ENCODE results near the gene TCEAL7.
"Not testable (repeated sequence)": the region's sequence is repeated elsewhere in the genome, so short reads cannot be mapped to it uniquely, and the experiment has no call there.

The TCEAL7 gene

DNA sequence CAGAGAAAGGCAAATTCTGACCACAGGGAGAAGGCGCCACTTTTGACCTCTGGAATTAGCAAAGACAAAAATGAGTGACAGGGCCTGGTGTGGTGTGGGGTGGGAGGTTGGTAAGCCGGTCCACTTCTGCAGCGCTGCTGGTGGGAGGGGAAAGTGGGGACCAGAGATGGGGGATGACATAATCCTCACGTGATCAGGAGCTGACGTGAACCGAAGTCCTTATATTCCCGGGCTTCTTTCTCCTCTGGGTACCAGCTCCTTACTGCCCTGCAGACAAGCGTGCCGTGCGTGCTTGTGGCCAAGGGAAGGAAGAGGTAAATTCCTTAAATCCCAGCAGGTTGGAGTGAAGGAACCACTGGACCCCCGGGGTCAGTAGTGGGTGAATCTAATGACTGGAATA, at the start of gene TCEAL7:
Gene TCEAL7, plus strand, starts transcription at position 249 of the 400 bp plus-strand sequence. CDS start 1,165 bp downstream, outside the sequence.
- no peak for DNase-seq (ENCODE audit: low read depth in 2 of 2)

GRCh38 chrX:103293118-103293517, 36.9 kb upstream of the TCEAL7 start:
- DNase-seq (ENCODE audit: low read depth in 2 of 2), result no peak

DNA sequence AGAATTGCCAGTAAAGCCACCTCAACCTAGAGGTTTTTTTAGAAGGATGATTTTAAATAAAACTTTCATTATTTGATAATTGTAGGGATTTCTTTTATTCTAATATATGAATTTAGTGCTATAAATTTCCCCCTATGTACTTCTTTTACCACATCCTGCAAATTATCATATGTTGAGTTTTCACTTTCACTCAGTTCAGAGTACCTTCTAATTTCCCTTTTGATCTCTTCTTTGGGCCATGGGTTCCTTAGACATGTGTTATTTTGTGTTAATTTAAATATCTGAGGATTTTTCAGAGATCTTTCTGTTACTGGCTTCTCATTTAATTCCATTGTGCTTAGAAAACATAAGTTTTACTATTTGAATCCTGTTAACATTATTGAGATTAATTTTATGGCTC, 25.3 kb upstream of the TCEAL7 start:
- DNase-seq (ENCODE audit: low read depth in 2 of 2), result no peak

- not testable (repeated sequence) for DNase-seq (ENCODE audit: low read depth in 2 of 2)
Observed at GRCh38 chrX:103305666-103306065, 24.4 kb upstream of the TCEAL7 start.

GRCh38 chrX:103309860-103310554, 20.0 kb upstream of the TCEAL7 start:
- DNase-seq (ENCODE audit: low read depth in 2 of 2), result no peak

DNA sequence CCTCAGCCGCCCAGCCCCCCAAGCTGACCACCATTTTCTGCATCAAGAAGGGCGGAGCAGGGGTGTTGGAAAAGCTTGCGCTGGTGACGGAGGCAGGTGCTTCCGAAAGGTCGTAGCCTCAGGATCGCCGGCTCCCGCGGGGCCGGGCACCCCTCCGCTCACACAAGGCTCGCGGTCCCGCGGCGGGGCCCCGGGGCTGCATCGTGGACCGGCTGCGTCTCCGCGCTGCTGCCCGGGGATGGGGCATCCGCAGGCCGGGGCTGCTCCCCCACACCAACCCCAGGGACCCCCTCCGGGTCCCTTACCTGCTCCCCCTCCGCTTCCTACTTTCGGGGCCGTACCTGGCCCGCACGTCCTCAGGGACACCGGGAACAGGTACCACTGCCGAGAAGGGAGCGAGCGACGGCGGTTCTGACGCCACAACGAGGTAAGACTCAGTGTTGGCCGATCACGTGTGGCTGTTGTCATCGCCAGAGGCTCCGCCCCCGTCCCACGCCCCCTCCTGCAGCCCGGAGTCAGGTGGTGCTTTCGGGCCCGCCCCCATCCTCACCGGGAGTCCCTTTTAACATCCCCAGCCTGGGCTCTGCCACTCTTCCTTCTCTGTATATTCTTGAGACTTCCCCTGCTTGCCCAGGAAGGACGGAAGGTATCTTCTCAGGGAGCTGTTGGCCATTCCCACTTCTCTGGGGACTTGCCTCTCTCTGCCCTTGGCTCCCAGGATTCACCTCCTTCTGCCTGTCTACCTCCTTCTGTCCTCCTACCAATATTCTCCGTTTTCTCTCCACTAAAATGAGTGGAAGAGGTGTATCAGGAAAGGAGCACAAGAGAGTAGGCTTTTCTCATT, 19.3 kb upstream of the TCEAL7 start, which contains the start of gene BEX2:
Gene BEX2, minus strand, starts transcription at position 436 of the 844 bp plus-strand sequence. CDS start 1,014 bp downstream, outside the sequence.
- peak; percentile 50 to 68 for DNase-seq (ENCODE audit: low read depth in 2 of 2)

- no peak for DNase-seq (ENCODE audit: low read depth in 2 of 2)
Observed at GRCh38 chrX:103311399-103311780, 18.6 kb upstream of the TCEAL7 start.

- DNase-seq (ENCODE audit: low read depth in 2 of 2), result no peak
Observed at GRCh38 chrX:103330681-103331288, 746 bp downstream of the TCEAL7 start.

GRCh38 chrX:103338663-103339062, 8.6 kb downstream of the TCEAL7 start:
- no peak for DNase-seq (ENCODE audit: low read depth in 2 of 2)

- DNase-seq (ENCODE audit: low read depth in 2 of 2), result peak in 1 of 2 donors; percentile 2
Observed at GRCh38 chrX:103343105-103343504, 13.1 kb downstream of the TCEAL7 start.

DNA sequence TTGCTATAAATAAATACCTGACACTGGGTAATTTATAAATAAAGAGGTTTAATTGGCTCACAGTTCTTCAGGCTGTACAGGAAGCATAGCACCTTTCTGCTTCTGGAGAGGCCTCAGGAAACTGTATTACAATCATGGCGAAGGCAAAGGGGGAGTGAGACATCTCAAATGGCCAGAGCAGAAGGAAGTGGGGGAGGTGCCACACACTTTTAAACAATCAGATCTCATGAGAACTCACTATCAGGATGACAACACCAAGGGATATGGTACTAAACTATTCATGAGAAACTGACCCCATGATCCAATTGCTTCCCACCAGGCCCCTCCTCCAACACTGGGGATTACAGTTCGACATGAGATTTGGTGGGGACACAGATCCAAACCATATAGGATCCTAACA, 14.6 kb downstream of the TCEAL7 start:
- no peak for DNase-seq (ENCODE audit: low read depth in 2 of 2)

DNA sequence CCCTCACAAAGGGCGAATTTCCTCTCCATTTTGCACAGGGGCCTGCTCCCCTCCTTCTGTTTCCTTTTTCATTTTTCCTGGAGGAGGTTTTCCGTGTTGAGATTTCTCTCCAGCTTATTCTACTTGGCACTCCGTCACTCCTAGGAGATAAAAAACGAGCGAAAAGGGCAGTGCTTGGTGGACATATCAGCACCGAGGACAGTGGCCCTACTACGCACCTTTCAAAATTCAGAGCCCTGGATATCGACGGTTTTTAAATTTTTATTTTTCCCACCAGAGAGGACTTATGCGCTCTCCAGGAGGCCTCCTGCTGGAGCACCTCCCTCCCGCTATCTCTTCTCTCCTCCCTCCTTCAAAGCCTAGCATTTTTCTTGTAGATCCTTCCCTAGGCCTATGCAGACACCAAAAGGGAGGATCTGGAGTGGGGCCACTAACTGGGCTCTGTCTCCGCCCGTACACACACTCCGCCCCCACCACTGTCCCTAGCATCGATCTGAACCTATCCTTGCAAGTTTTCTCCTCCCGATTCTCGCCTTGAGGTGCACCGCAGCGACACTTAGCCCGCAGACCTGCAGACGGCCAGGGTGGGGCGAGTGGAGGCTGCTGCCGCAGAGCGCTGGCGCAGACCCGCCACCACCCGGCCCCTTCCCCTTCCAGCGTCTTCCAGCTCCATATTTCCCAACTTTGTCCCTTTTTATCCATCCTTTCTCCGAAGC, 17.8 kb downstream of the TCEAL7 start:
- DNase-seq (ENCODE audit: low read depth in 2 of 2), result no peak

DNA sequence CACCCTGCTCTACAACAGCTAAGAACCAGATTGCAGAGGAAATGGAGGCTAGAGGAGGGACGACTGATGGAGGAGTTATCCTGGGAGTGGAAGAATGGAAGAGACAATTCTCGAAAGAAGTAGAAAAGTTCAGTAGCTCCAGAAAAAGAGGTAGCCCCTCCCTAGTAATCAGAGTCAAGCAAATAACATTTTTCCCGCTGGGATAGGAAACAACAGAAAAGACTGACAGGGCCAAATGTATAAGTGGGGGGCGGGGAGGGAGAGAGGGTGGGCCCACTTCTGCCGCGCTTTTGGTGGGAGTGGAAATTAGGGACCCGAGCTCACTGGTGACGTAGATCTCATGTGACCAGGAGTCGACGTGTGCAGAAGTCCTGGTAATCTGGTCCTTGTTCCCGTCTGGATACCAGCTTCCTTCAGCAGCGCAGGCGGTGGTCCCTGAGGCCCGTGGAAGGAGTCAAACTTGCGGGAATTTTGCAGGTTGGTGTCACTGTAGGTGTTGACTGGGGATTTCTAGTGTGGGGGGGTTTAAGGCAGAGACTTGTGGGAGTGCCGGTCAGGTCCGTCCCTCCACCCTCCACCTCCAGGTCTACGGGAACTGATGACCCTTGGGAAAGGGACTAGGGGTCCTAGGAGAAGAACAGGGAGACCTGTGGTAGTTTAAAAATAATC, 26.2 kb downstream of the TCEAL7 start, which contains the start of gene TCEAL9:
Gene TCEAL9, plus strand, starts transcription at position 377 of the 669 bp plus-strand sequence. CDS start 1,179 bp downstream, outside the sequence.
- DNase-seq (ENCODE audit: low read depth in 2 of 2), result no peak

DNA sequence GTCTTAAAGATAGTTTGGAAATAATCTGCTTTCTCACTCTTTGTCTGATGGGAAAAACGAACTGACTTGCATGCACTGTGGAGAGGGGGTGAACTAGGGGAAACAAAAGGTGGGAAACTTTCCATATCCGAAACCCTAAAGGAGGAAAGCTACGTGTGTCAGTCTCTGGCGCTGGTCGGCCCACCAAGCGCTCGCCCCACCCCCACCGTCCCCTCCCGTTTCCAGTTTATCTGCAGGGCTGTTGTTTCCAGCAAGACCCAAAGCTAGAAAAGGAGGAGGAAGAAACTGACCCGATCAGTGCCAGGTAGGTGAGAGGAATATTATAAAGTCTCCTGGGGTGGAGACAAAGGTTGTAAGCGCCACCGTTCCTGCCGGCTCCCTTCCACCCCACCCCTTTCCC, 26.8 kb downstream of the TCEAL7 start:
- no peak for DNase-seq (ENCODE audit: low read depth in 2 of 2)

DNA sequence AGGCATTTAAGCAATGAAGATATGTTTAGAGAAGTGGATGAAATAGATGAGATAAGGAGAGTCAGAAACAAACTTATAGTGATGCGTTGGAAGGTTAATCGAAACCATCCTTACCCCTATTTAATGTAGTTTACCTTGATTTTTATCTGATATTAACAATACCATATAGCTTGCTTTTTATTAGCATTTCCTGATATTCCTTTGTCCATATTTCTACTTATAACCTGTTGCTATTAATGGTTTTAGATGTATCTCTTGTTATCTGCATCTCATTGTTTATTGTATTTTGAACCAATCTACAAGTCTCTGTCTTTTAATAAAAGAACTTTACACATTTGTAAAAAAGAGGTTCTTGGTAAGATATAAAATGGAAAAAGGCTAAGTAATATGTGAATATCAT, 27.8 kb downstream of the TCEAL7 start:
- DNase-seq (ENCODE audit: low read depth in 2 of 2), result no peak

DNA sequence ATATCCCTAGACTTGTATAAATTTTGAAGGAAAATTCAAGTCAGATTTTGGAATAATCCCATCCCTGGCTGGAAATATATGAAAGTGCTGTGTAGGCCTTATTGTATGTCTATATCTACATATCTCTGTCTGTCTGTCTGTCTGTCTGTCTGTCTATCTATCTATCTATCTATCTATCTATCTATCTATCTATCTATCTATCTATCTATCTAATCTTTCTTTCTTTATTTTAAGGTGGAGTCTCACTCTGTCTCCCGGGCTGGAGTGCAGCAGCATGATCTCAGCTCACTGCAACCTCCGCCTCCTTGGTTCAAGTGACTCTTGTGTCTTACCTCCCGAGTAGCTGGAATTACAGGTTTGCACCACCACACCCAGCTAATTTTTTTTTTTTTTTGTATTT, 29.6 kb downstream of the TCEAL7 start:
- not testable (repeated sequence) for DNase-seq (ENCODE audit: low read depth in 2 of 2)

GRCh38 chrX:103360092-103360491, 30.1 kb downstream of the TCEAL7 start:
- no peak for DNase-seq (ENCODE audit: low read depth in 2 of 2)

GRCh38 chrX:103360916-103361315, 30.9 kb downstream of the TCEAL7 start:
- DNase-seq (ENCODE audit: low read depth in 2 of 2), result no peak

GRCh38 chrX:103361798-103362197, 31.8 kb downstream of the TCEAL7 start:
- no peak for DNase-seq (ENCODE audit: low read depth in 2 of 2)

- no peak for DNase-seq (ENCODE audit: low read depth in 2 of 2)
Observed at GRCh38 chrX:103362474-103362873, 32.4 kb downstream of the TCEAL7 start.

DNA sequence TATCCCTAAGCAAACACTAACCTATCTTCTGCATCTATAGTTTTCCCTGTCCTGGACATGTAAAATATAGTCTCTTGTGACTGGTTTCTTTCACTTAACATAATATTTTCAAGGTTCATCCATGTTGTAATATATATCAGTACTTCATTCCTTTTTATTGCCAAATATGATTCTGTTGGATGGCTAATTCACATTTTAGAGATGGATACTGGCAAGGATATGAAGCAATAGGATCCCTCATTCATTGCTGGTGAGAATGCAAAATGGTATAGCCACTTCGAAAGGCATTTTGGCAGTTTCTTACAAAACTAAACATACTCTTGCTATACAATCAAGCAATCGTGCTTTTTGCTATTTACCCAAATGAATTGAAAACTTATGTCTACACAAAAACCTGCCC, 33.0 kb downstream of the TCEAL7 start:
- no peak for DNase-seq (ENCODE audit: low read depth in 2 of 2)

Measured in stimulated activated CD8-positive, alpha-beta memory T cell treated with anti-CD3 and anti-CD28 coated beads, Interleukin-7, amount 100 ng/mL, for 1 hour (primary cell).